Measurements from ENCODE around the gene RSPH9.

DNA sequence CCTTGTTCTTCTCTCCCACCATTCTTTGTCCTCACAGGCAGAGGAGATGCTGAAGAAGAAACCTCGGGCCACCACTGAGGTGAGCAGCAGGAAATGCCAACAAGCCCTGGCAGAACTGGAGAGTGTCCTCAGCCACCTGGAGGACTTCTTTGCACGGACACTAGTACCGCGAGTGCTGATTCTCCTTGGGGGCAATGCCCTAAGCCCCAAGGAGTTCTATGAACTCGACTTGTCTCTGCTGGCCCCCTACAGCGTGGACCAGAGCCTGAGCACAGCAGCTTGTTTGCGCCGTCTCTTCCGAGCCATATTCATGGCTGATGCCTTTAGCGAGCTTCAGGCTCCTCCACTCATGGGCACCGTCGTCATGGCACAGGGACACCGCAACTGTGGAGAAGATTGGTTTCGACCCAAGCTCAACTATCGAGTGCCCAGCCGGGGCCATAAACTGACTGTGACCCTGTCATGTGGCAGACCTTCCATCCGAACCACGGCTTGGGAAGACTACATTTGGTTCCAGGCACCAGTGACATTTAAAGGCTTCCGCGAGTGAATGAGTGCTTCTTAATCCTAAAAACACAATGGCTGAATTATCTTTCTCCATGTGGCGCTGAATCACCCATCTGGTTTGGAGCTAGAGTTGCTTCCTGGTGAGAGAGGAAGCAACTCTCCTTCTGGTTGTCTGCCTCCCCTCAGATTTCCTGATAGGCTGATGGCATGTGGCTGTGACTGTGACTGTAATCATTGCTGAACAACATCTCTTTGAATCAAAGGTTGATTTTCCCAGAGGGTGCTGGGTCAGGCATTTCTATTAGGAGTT lies 4.6 kb upstream of the RSPH9 start:
- TF ChIP-seq, protein P1, sequence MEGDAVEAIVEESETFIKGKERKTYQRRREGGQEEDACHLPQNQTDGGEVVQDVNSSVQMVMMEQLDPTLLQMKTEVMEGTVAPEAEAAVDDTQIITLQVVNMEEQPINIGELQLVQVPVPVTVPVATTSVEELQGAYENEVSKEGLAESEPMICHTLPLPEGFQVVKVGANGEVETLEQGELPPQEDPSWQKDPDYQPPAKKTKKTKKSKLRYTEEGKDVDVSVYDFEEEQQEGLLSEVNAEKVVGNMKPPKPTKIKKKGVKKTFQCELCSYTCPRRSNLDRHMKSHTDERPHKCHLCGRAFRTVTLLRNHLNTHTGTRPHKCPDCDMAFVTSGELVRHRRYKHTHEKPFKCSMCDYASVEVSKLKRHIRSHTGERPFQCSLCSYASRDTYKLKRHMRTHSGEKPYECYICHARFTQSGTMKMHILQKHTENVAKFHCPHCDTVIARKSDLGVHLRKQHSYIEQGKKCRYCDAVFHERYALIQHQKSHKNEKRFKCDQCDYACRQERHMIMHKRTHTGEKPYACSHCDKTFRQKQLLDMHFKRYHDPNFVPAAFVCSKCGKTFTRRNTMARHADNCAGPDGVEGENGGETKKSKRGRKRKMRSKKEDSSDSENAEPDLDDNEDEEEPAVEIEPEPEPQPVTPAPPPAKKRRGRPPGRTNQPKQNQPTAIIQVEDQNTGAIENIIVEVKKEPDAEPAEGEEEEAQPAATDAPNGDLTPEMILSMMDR (IDR thresholded peaks at IDR 0.05; ENCODE audit: low read depth, low read length, missing input control): no peak
- TF ChIP-seq HNF4G (IDR thresholded peaks at IDR 0.05): no peak
- TF ChIP-seq, protein P2, sequence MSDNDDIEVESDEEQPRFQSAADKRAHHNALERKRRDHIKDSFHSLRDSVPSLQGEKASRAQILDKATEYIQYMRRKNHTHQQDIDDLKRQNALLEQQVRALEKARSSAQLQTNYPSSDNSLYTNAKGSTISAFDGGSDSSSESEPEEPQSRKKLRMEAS (IDR thresholded peaks at IDR 0.05): no peak
- TF ChIP-seq, protein P3, sequence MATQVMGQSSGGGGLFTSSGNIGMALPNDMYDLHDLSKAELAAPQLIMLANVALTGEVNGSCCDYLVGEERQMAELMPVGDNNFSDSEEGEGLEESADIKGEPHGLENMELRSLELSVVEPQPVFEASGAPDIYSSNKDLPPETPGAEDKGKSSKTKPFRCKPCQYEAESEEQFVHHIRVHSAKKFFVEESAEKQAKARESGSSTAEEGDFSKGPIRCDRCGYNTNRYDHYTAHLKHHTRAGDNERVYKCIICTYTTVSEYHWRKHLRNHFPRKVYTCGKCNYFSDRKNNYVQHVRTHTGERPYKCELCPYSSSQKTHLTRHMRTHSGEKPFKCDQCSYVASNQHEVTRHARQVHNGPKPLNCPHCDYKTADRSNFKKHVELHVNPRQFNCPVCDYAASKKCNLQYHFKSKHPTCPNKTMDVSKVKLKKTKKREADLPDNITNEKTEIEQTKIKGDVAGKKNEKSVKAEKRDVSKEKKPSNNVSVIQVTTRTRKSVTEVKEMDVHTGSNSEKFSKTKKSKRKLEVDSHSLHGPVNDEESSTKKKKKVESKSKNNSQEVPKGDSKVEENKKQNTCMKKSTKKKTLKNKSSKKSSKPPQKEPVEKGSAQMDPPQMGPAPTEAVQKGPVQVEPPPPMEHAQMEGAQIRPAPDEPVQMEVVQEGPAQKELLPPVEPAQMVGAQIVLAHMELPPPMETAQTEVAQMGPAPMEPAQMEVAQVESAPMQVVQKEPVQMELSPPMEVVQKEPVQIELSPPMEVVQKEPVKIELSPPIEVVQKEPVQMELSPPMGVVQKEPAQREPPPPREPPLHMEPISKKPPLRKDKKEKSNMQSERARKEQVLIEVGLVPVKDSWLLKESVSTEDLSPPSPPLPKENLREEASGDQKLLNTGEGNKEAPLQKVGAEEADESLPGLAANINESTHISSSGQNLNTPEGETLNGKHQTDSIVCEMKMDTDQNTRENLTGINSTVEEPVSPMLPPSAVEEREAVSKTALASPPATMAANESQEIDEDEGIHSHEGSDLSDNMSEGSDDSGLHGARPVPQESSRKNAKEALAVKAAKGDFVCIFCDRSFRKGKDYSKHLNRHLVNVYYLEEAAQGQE (IDR thresholded peaks at IDR 0.05): no peak
- TF ChIP-seq RAD21 (IDR thresholded peaks at IDR 0.05): no peak
- no peak for TF ChIP-seq RXRA (IDR thresholded peaks at IDR 0.05)
- TF ChIP-seq SP1 (IDR thresholded peaks at IDR 0.05): no peak
- no peak for TF ChIP-seq GABPA (IDR thresholded peaks at IDR 0.05 in 1 of 2, conservative IDR thresholded peaks at IDR 0.05 in 1 of 2)

Data from liver (tissue), 3 donors.